NCI-H82 treated with DMSO at 0.1 percent for 48 hours (cell line): Measurements from ENCODE around the gene STAG1.
"Not testable (repeated sequence)": the region's sequence is repeated elsewhere in the genome, so short reads cannot be mapped to it uniquely, and the experiment has no call there.

Experiments
- DNase-seq: peaks from one replicate; lab custom pipeline; 2025; ENCODE audit not compliant: unreplicated experiment; lab: John Stamatoyannopoulos, UW

Gene STAG1

GRCh38 chr3:136749091-136749490 is 3.1 kb downstream of the STAG1 start:
- no peak for DNase-seq

DNA sequence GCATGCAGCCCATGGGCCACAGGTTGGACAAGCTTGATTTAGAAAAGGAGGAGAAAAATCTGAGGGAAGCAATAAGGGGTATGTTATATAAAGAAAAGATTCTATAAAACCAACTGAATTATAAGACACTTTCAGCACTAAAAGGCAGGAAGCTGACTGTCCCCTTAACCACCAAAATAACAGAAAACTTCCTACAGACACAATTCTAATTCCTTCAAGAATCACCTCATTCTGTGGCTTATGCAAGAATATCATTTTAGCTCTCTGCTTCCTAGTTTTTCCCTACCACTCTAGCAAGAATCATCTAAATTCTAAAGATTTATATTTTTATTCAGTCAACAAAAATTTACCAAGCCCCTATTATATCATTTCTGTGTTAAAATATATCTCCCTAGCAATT is 6.3 kb downstream of the STAG1 start:
- no peak for DNase-seq

DNA sequence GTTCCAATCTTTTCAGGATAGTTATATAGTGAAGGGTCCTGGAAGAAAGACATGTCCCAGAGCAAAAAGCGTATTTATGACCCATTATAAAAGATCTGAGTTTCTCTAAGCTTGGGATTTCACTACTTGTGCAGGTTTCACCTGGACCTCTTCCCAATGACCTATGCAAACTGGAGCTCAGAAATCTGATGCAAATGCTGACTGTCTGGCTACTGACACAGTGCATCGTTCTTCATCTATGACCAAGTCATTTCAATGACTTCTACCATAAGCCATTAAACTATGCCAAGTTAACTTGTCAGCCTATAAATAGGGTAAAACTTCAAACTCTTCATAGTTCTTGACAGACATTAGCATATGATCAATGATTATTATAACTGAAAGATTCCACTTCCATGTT is 11.1 kb downstream of the STAG1 start:
- no peak for DNase-seq

- DNase-seq, result no peak
Measured at GRCh38 chr3:136740351-136740958, 11.7 kb downstream of the STAG1 start.

DNA sequence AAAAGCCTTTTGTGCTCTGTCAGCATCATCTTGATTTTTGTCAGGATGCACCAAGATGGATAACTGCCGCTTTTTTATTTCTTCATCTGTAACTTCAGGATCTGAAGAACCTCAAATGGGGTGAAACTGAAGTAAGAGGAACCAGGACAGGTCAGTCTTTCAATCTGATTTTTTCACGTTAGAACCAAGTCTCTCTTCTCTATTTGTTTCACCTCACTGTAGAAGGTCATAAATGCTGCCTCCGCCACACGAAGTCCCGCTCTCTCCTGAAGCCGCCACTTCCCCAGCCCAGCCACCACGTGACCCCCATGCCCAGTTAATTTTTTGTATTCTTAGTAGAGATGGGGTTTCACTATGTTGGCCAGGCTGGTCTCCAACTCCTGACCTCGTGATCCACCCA is 15.2 kb downstream of the STAG1 start:
- DNase-seq, result not testable (repeated sequence)

GRCh38 chr3:136735103-136735502 is 17.1 kb downstream of the STAG1 start:
- DNase-seq, result no peak

GRCh38 chr3:136734382-136735070 is 17.7 kb downstream of the STAG1 start:
- DNase-seq, result no peak

GRCh38 chr3:136733317-136733833 is 18.8 kb downstream of the STAG1 start:
- no peak for DNase-seq

- DNase-seq, result no peak
Measured at GRCh38 chr3:136731274-136731884, 20.8 kb downstream of the STAG1 start.

DNA sequence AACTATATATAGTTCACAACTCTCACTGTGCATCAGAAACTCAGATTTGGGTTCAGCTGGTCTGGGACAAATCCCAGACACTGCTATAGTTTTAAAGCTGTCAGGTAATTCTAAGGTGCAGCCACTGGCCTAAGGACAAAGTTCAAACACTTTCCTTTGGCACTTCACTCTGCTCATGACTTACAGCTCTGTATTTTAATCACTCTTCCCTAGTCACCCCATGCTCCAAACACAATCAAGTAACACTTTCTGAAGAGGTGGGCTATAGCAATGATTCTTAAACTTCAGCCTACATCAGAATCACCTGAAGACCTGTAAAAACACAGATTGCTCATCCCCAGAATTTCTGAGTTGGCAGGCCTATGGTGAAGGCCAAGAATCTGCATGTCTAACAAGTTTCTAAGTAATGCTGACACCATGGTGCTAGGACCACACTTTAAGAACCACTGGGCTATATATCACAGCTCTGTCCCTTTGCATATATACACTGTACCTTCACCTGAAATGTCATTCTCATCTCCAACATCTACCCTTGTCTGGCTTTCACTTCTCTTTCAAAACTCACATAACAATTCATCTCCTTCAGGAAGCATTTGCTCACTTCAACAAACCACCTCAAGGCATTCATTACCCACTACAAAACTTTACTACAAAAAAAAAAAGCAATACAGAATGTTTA is 21.4 kb downstream of the STAG1 start:
- DNase-seq, result no peak

DNA sequence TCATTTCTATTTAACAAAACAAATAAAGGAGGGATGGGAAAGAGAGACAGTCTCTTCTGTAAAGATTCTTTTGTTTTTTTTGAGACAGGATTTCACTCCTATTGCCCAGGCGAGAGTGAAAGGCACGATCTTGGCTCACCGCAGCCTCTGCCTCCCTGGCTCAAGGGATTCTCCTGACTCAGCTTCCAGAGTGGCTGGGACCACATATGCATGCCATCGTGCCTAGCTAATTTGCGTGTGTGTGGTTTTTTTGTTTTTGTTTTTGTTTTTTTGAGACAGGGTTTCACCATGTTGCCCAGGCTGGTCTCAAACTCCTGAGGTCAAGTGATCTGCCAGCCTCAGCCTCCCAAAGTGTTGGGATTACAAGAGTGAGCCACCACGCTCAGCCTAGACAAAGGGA is 23.3 kb downstream of the STAG1 start:
- no peak for DNase-seq

DNA sequence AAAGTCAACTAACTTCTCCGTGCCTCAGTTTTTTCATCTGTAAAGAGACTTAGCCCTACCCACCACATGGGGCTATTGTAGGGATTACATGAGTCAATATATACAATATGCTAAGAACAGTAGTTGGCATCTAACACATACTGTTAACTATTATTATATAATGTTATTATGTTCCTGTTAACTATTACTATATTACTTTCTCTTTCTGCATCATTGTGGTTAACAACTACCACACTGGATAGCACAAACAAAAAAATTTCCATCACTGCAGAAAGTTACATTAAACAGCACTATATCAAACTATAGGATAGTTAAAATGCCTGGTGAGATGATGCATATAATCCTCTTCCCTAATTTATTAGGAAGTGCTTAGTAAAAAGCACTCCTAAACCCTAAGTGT is 23.7 kb downstream of the STAG1 start:
- no peak for DNase-seq

DNA sequence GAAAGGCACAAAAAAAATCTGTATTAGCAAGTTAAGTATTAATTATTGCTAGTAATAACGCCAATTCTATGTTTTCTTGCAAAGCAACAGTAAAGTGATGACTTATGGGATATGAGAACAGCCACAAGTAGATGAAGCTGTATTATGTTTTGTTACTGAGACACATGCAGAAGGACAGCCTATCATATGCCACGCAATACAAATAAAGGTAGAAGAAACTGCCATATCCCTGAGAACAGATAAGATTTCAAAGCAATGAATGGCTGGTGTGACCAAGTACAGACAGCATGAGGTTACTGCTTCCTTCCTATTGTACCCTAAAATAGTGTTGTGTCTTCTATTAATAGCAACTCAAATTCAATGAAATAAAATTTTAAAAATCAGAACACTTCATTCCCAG is 26.7 kb downstream of the STAG1 start:
- no peak for DNase-seq

GRCh38 chr3:136722916-136723315 is 29.3 kb downstream of the STAG1 start:
- DNase-seq, result not testable (repeated sequence)

DNA sequence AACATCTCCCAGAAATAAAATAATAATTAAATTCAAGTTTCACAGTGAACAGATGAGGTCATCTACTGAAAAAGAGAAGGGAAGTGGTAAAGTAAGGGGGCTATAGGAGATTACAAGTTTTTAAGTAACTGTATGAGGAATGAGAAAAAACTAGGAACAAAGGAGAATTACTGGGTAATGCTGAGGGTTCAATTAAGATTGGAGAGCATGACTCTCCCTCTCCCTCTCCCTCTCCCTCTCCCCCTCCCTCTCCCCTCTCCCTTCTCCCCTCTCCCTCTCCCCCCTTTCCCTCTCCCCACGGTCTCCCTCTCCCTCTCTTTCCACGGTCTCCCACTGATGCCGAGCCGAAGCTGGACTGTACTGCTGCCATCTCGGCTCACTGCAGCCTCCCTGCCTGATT is 29.8 kb downstream of the STAG1 start:
- not testable (repeated sequence) for DNase-seq

GRCh38 chr3:136720091-136720490 is 32.1 kb downstream of the STAG1 start:
- DNase-seq, result no peak

- no peak for DNase-seq
Measured at GRCh38 chr3:136716629-136717028, 35.5 kb downstream of the STAG1 start.

DNA sequence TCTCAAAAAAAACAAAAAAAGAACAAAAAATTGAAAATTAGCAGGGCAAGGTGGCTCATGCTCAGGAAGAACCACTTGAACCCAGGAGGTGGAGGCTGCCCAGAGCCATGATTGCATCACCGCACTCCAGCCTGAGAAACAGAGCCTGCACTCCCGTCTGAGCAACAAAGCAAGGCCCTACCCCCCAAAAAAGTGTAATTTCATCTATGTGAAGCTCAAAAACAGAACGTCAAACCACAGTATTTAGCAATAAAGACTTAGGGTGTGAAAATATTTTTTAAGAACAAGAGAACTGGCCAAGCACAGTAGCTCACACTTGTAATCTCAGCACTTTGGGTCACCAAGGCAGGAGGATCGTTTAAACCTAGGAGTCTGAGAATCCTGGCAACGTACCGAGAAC is 38.2 kb downstream of the STAG1 start:
- DNase-seq, result no peak

DNA sequence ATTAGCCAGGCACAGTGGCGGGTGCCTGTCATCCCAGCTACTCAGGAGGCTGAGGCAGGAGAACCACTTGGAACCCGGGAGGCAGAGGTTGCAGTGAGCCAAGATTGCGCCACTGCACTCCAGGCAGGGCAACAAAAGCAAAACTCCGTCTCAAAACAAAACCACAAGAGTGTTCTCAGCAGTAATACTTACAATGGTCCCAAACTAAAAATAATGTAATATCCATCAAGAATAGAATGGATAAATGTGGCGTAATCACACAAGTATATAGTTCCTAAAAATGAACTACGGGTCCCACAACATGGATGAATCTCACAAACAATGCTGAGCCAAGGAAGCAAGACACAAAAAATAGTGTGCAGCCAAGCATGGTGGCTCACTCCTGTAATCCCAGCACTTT is 39.2 kb downstream of the STAG1 start:
- no peak for DNase-seq

GRCh38 chr3:136711888-136712287 is 40.3 kb downstream of the STAG1 start:
- DNase-seq, result not testable (repeated sequence)

DNA sequence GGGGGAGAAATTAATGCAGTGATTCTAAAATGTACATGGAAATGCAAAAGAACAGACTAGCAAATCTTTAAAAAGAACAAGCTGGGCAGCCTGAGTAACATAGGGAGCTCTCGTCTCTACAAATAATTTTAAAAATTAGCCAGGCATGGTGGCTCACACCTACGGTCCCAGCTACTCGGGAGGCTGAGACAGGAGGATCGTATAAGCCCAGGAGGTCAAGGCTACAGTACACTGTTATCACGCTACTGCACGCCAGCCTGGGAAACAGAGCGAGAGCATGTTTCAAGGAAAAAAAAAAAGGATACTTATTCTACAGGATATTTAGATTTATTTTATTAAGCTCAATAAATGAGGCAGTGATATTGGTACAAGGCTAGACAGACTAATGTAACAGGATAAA is 40.9 kb downstream of the STAG1 start:
- no peak for DNase-seq

DNA sequence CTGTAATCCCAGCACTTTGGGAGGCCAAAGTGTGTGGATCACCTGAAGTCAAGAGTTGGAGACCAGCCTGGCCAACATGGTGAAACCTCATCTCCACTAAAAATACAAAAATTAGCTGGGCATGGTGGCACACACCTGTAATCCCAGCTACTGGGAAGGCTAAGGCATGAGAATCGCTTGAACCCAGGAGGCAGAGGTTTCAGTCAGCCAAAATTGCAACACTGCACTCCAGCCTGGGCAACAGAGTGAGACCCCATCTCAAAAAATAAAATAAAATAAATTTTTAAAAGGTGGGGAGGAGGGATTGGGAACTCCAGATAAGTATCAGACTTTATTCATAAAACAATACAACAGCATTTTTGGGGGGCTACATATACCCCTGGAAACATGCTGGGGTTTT is 42.4 kb downstream of the STAG1 start:
- not testable (repeated sequence) for DNase-seq
